Hepatocyte (in vitro differentiated cells): ENCODE measurements around the gene FAM177B. TPM values are rescaled to one million over a fixed set of nuclear protein-coding genes. Genes with fewer than 3 reads are reported as not detected.

ENCODE experiments used
- DNase-seq: peaks from one replicate; pipeline ENCODE4 v3.0.0-alpha.2; 2016; ENCODE audit warnings: low spot score
- H2AFZ ChIP-seq: fragments of 200-600 bp; sonication (generic); 2 replicates; pipeline ENCODE4 v1.6.0; 2016; ENCODE audit warnings: antibody characterized with exemption, mild to moderate bottlenecking
- H3K27ac ChIP-seq: fragments of 200-600 bp; sonication (generic); 2 replicates; pipeline ENCODE4 v1.5.1; 2016; ENCODE audit warnings: mild to moderate bottlenecking
- H3K27me3 ChIP-seq: fragments of 200-600 bp; sonication (generic); 2 replicates; pipeline ENCODE4 v1.6.1; 2016
- H3K36me3 ChIP-seq: fragments of 200-600 bp; sonication (generic); replicated peaks from 2 replicates; pipeline ENCODE4 v1.5.1; 2016; ENCODE audit warnings: low read depth; ENCODE audit not compliant: insufficient read depth
- H3K4me1 ChIP-seq: fragments of 200-600 bp; sonication (generic); 2 replicates; pipeline ENCODE4 v1.5.1; 2016; ENCODE audit warnings: mild to moderate bottlenecking, moderate library complexity; ENCODE audit not compliant: insufficient read depth
- H3K4me2 ChIP-seq: fragments of 200-600 bp; sonication (generic); 2 replicates; pipeline ENCODE4 v1.6.0; 2016
- H3K4me3 ChIP-seq: fragments of 200-600 bp; sonication (generic); 2 replicates; pipeline ENCODE4 v1.5.1; 2016; ENCODE audit warnings: mild to moderate bottlenecking
- H3K79me2 ChIP-seq: fragments of 200-600 bp; sonication (generic); 2 replicates; pipeline ENCODE4 v1.6.0; 2017; ENCODE audit warnings: mild to moderate bottlenecking
- H3K9me2 ChIP-seq: fragments of 200-600 bp; sonication (generic); replicated peaks from 2 replicates; pipeline ENCODE4 v1.6.0; 2017; ENCODE audit warnings: mild to moderate bottlenecking; ENCODE audit not compliant: insufficient read depth
- H3K9me3 ChIP-seq: fragments of 200-600 bp; sonication (generic); 2 replicates; pipeline ENCODE4 v1.5.1; 2016; ENCODE audit warnings: low read depth, mild to moderate bottlenecking
- H4K20me1 ChIP-seq: fragments of 200-600 bp; sonication (generic); 2 replicates; pipeline ENCODE4 v1.6.0; 2016; ENCODE audit warnings: mild to moderate bottlenecking; ENCODE audit not compliant: insufficient read depth, poor library complexity, severe bottlenecking
- CTCF ChIP-seq: fragments of 200-600 bp; sonication (generic); IDR thresholded peaks from 2 replicates; pipeline ENCODE4 v1.5.1; 2016; ENCODE audit warnings: antibody characterized with exemption, mild to moderate bottlenecking; ENCODE audit not compliant: poor library complexity
- EZH2 ChIP-seq: fragments of 200-600 bp; sonication (generic); IDR thresholded peaks from 2 replicates; pipeline ENCODE4 v1.6.1; 2016; ENCODE audit warnings: antibody characterized with exemption, mild to moderate bottlenecking, borderline replicate concordance
- EZH2phosphoT487 ChIP-seq: fragments of 200-600 bp; sonication (generic); IDR thresholded peaks from one replicate; pipeline ENCODE4 v1.6.1; 2018; ENCODE audit warnings: antibody characterized with exemption, mild to moderate bottlenecking, low read depth, moderate library complexity; ENCODE audit not compliant: unreplicated experiment, severe bottlenecking
- whole genome bisulfite sequencing: methylation state at CpG from one replicate; pipeline ENCODE4 v1.1.6; 2016; ENCODE audit warnings: low lambda C conversion rate; ENCODE audit errors: missing lambda C conversion rate; 5-methylcytosine and 5-hydroxymethylcytosine counted together
- polyA plus RNA-seq: library from polyadenylated mRNA; unstranded; fragments of >200 nt; fragmentation: Nextera tagmentation; extraction: Ambion mirVana; gene quantifications from 2 replicates; pipeline ENCODE4 v1.2.1, GENCODE V29; 2016
- total RNA-seq: library from RNA; depleted of rRNA; stranded (reverse); fragments of >200 nt; gene quantifications from 2 replicates; pipeline ENCODE4 v1.2.3, GENCODE V29; 2014

FAM177B gene
- total and polyA plus RNA-seq, 2 experiments from 2014 or later = 0.19 to 1.7 TPM

GRCh38 chr1:222767152-222767571, 30.2 kb downstream of the FAM177B start:
- H3K79me2 ChIP-seq = no peaks in the 10 kb centered on the region
- H3K36me3 ChIP-seq = no peaks in the 10 kb centered on the region
- TF ChIP-seq CTCF = no peak
- no peak overlapping the region for H3K4me3 ChIP-seq
- DNase-seq = no peak
- H3K4me2 ChIP-seq = no peak overlapping the region
- no peaks in the 10 kb centered on the region for H3K9me2 ChIP-seq
- H2AFZ ChIP-seq = no peak overlapping the region
- WGBS = 83% methylated on average over 5 of the region's 5 CpGs
- H3K27me3 ChIP-seq = no peaks in the 10 kb centered on the region
- no peak overlapping the region for H3K27ac ChIP-seq
- no peaks in the 10 kb centered on the region for H3K4me1 ChIP-seq
- H4K20me1 ChIP-seq = no peaks in the 10 kb centered on the region
- H3K9me3 ChIP-seq = no peaks in the 10 kb centered on the region

- Histone ChIP-seq H3K27ac (no peak overlapping the region), H3K4me3 (no peak overlapping the region), H3K9me3 (no peaks in the 10 kb centered on the region), H3K27me3 (no peaks in the 10 kb centered on the region), H3K79me2 (no peaks in the 10 kb centered on the region), H3K4me1 (no peaks in the 10 kb centered on the region), H3K4me2 (no peak overlapping the region), H3K36me3 (no peaks in the 10 kb centered on the region), H2AFZ (no peak overlapping the region), H3K9me2 (no peaks in the 10 kb centered on the region), H4K20me1 (no peaks in the 10 kb centered on the region)
- TF ChIP-seq EZH2 (no peak), CTCF (no peak), EZH2phosphoT487 (no peak)
- no peak for DNase-seq
These were observed 31.6 kb downstream of the FAM177B start for GRCh38 chr1:222768592-222768991.

GRCh38 chr1:222769181-222769580, 32.2 kb downstream of the FAM177B start:
- TF ChIP-seq CTCF = no peak
- TF ChIP-seq EZH2 = no peak
- TF ChIP-seq EZH2phosphoT487 = no peak
- H3K27ac ChIP-seq = no peak overlapping the region
- no peaks in the 10 kb centered on the region for H3K36me3 ChIP-seq
- 85% methylated on average over 1 of the region's 1 CpG for WGBS
- H3K27me3 ChIP-seq = no peaks in the 10 kb centered on the region
- DNase-seq = no peak
- no peaks in the 10 kb centered on the region for H3K4me1 ChIP-seq
- no peaks in the 10 kb centered on the region for H3K79me2 ChIP-seq
- H3K4me2 ChIP-seq = no peak overlapping the region
- H4K20me1 ChIP-seq = no peaks in the 10 kb centered on the region
- H2AFZ ChIP-seq = no peak overlapping the region
- H3K4me3 ChIP-seq = no peak overlapping the region
- no peaks in the 10 kb centered on the region for H3K9me3 ChIP-seq
- no peaks in the 10 kb centered on the region for H3K9me2 ChIP-seq

GRCh38 chr1:222769971-222770620, 33.1 kb downstream of the FAM177B start:
- no peaks in the 10 kb centered on the region for H3K4me1 ChIP-seq
- no peaks in the 10 kb centered on the region for H3K79me2 ChIP-seq
- H3K36me3 ChIP-seq = no peaks in the 10 kb centered on the region
- H3K27ac ChIP-seq = no peak overlapping the region
- DNase-seq = no peak
- H3K4me2 ChIP-seq = no peak overlapping the region
- H2AFZ ChIP-seq = no peak overlapping the region
- H4K20me1 ChIP-seq = no peaks in the 10 kb centered on the region
- 96% methylated on average over 2 of the region's 2 CpGs for WGBS
- H3K9me2 ChIP-seq = no peaks in the 10 kb centered on the region
- no peaks in the 10 kb centered on the region for H3K9me3 ChIP-seq
- no peak overlapping the region for H3K4me3 ChIP-seq
- H3K27me3 ChIP-seq = no peaks in the 10 kb centered on the region
- TF ChIP-seq CTCF (no peak), EZH2 (no peak)
